Measurements from ENCODE around the gene ARL8B.

DNA sequence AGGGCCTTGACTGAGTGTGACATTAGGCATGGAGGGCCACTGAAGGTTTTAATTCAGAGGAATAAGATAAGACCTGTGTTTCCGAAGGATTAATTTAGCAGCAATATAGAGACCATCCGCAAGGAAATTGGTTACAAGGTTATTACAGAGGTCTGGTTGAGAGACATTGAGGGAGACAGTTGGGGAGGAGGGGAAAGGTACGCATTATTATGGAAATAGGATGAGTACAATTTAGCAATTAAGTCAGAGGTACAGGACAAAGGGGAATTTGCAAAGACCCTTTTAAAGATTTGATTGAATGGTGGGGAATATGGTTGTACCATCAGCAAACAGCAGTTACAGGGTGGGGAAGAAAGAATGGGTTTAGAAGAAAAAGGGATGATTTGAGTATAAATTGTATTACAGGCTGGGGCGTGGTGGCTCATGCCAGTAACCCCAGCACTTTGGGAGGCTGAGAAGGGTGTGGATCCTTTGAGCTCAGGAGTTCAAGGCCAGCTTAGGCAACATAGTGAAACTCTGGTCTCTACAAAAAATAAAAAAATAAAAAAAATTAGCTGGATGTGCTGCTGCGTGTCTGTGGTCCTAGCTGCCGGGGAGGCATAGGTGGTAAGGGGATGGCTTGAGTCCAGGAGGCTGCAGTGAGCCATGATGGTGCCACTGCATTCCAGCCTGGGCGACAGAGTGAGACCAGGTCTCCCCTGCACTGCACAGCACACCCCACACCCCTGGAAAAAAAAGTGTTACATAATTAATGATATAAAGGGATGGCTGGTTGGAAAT lies 11.3 kb downstream of the ARL8B start:
- TF ChIP-seq, protein P1, sequence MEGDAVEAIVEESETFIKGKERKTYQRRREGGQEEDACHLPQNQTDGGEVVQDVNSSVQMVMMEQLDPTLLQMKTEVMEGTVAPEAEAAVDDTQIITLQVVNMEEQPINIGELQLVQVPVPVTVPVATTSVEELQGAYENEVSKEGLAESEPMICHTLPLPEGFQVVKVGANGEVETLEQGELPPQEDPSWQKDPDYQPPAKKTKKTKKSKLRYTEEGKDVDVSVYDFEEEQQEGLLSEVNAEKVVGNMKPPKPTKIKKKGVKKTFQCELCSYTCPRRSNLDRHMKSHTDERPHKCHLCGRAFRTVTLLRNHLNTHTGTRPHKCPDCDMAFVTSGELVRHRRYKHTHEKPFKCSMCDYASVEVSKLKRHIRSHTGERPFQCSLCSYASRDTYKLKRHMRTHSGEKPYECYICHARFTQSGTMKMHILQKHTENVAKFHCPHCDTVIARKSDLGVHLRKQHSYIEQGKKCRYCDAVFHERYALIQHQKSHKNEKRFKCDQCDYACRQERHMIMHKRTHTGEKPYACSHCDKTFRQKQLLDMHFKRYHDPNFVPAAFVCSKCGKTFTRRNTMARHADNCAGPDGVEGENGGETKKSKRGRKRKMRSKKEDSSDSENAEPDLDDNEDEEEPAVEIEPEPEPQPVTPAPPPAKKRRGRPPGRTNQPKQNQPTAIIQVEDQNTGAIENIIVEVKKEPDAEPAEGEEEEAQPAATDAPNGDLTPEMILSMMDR (IDR thresholded peaks at IDR 0.05; ENCODE audit: low read depth, low read length, missing input control): no peak
- no peak for TF ChIP-seq JUND (IDR thresholded peaks at IDR 0.05)

Measured in liver (tissue), 3 donors.